ENCODE data around the gene CMIP. TPM values are rescaled to one million over a fixed set of nuclear protein-coding genes. Genes with fewer than 3 reads are reported as not detected.

Gene CMIP
- total RNA-seq, 3 donors from 2014 or later = 14.9 to 23.9 (median 17.6) TPM

DNA sequence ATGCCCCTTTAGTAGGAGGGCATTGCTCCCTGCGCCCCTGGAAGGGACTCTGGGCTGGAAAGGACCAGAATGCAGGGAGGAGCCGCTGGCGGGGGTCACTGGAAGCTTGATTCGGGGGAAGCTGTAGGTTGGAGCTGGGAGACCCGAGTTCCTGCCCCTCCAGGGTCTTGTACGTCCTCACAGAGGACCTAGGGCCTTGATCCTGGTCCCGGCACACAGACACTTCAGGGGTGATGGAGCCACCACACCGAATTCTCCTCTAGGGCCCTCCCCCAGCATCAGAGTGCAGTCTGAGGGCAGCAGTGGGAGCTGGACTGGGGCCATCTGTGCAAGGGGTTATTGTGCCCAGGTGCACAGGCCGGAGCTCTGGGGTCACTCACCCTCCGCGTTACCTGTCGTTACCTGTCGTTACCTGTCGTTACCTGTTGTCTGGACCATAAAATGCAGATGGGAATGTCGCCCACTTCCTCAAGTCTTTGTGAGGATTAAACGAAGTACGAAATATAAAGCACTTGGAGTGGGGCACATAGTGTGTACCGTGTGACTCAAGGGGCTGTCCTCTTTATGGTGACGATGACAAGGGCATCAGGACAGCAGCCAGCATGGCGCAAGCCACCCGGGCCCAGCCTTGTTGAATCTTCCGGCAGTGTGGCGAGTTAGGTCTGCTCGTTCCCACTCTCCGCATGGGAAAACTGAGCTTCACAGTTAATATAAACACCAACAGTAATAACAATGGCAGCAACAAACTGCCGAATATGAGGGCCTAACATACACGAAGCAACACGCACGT, 48.6 kb downstream of the CMIP start:
- TF ChIP-seq POLR2A (IDR thresholded peaks at IDR 0.05) (no peak), POLR2AphosphoS5 (IDR thresholded peaks at IDR 0.05) (no peak)
- TF ChIP-seq, protein P1, sequence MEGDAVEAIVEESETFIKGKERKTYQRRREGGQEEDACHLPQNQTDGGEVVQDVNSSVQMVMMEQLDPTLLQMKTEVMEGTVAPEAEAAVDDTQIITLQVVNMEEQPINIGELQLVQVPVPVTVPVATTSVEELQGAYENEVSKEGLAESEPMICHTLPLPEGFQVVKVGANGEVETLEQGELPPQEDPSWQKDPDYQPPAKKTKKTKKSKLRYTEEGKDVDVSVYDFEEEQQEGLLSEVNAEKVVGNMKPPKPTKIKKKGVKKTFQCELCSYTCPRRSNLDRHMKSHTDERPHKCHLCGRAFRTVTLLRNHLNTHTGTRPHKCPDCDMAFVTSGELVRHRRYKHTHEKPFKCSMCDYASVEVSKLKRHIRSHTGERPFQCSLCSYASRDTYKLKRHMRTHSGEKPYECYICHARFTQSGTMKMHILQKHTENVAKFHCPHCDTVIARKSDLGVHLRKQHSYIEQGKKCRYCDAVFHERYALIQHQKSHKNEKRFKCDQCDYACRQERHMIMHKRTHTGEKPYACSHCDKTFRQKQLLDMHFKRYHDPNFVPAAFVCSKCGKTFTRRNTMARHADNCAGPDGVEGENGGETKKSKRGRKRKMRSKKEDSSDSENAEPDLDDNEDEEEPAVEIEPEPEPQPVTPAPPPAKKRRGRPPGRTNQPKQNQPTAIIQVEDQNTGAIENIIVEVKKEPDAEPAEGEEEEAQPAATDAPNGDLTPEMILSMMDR (IDR thresholded peaks at IDR 0.05) = no peak
- no peaks in the 10 kb centered on the region for H3K27me3 ChIP-seq
- DNase-seq (ENCODE audit: low spot score in 2 of 2) = no peak
- H3K36me3 ChIP-seq = no peaks in the 10 kb centered on the region
- intact Hi-C loops (cut with DNase I; ENCODE audit: low total_unique reads) = no loop called here
- no peaks in the 10 kb centered on the region for H3K4me1 ChIP-seq
- no peaks in the 10 kb centered on the region for H3K9me3 ChIP-seq
- H3K4me3 ChIP-seq = no peak overlapping the region
- H3K27ac ChIP-seq = peak overlapping the region; percentile 82

GRCh38 chr16:81493755-81494433, 49.3 kb downstream of the CMIP start:
- H3K36me3 ChIP-seq = no peaks in the 10 kb centered on the region
- peak; percentile 78 to 85 for DNase-seq (ENCODE audit: low spot score in 2 of 2)
- no peak overlapping the region for H3K4me3 ChIP-seq
- TF ChIP-seq, protein P1 (IDR thresholded peaks at IDR 0.05) = no peak
- peak in 2 of 3 donors; percentile 33 to 40 for TF ChIP-seq POLR2AphosphoS5 (IDR thresholded peaks at IDR 0.05)
- H3K27ac ChIP-seq = peak overlapping the region; percentile 82
- no peaks in the 10 kb centered on the region for H3K9me3 ChIP-seq
- H3K27me3 ChIP-seq = no peaks in the 10 kb centered on the region
- intact Hi-C loops (cut with DNase I; ENCODE audit: low total_unique reads) = no loop called here
- no peaks in the 10 kb centered on the region for H3K4me1 ChIP-seq

DNA sequence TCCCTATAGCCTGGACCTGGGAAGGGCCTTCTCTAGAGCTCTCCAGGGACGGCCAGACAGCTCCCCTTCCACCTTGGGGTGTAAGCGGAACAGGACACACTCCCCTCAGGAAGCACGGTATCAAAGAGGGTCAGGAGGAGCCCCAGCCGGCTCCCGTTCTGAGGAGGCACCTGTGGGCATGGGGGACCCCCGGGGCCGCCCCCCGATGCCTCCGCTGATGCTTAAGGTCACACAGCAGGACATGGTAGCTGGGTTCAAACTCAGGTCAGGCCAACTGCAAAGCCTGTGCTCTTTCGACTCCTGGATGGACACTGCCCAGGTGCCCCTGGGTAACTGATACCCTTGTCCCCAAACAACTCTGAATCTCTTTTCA, 49.8 kb downstream of the CMIP start:
- Histone ChIP-seq H3K9me3 (no peaks in the 10 kb centered on the region), H3K27me3 (no peaks in the 10 kb centered on the region), H3K36me3 (no peaks in the 10 kb centered on the region), H3K4me1 (no peaks in the 10 kb centered on the region), H3K27ac (peak overlapping the region; percentile 82), H3K4me3 (no peak overlapping the region)
- intact Hi-C loops (cut with DNase I; ENCODE audit: low total_unique reads) = no loop called here
- DNase-seq (ENCODE audit: low spot score in 2 of 2) = no peak
- TF ChIP-seq, protein P1 (IDR thresholded peaks at IDR 0.05) = no peak
- TF ChIP-seq POLR2AphosphoS5 (IDR thresholded peaks at IDR 0.05) (no peak), POLR2A (IDR thresholded peaks at IDR 0.05) (no peak)

GRCh38 chr16:81494888-81495287, 50.3 kb downstream of the CMIP start:
- H3K4me1 ChIP-seq = no peaks in the 10 kb centered on the region
- TF ChIP-seq POLR2A (IDR thresholded peaks at IDR 0.05) = no peak
- TF ChIP-seq POLR2AphosphoS5 (IDR thresholded peaks at IDR 0.05) = no peak
- TF ChIP-seq, protein P1 (IDR thresholded peaks at IDR 0.05) = no peak
- H3K9me3 ChIP-seq = no peaks in the 10 kb centered on the region
- H3K4me3 ChIP-seq = no peak overlapping the region
- intact Hi-C loops (cut with DNase I; ENCODE audit: low total_unique reads) = no loop called here
- no peaks in the 10 kb centered on the region for H3K36me3 ChIP-seq
- H3K27ac ChIP-seq = peak overlapping the region in 1 of 2 donors; percentile 53
- no peak for DNase-seq (ENCODE audit: low spot score in 2 of 2)
- H3K27me3 ChIP-seq = no peaks in the 10 kb centered on the region
